ENCODE measurements around the gene MACF1.

DNA sequence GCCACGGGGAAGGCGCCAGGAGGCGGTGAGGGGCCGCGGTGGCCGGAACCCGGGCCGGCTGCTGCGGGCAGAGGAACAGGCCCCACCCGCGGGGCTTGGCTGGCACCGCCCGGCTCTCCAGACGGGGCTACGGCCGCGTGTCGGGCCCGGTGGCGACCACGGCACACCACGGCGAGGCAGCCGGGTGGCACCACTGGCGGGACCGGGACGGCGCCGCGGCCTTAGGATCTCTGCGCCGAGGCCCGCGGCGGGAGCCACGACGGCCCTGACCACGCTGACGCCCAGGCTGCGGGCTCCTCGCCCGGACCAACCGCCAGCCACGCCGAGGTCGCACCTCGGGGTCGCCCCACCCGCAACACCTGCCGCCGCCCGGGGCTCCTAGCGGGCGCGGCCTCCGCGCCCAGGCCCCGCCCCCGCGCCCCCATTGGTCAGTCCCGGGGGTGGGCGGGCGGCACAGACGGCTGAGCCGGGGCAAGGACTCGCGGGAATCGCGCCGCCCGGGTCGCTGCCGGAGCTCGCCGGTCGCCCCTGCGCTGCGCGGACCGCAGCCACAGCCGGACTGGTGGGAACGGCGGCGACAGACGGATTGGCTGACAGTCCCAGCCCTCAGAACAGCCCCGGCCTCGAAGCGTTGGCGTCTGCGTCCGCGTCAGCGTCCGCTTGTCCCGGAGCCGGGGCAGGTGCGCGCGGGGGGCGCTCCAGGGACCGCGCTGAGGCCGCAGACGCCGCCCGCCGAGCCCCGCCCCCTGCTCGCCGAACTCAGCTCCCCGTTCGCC is 286.8 kb downstream of the MACF1 start, which contains the start of gene BMP8A:
- TF ChIP-seq POLR2A (IDR thresholded peaks at IDR 0.05) = no peak
- no peak for TF ChIP-seq CTCF (IDR thresholded peaks at IDR 0.05)
- TF ChIP-seq POLR2AphosphoS5 (IDR thresholded peaks at IDR 0.05) = no peak

Data from breast epithelium (tissue), 3 donors.